Breast epithelium (tissue), 3 donors: ENCODE results near the gene SPAG6.

Source experiments
- CTCF ChIP-seq, 3 donors: fragments of 450-650 bp; IDR thresholded peaks; one replicate each; pipeline ENCODE4 v1.5.1; 2016 to 2017; ENCODE audit warnings: antibody characterized with exemption in 3 of 3, mild to moderate bottlenecking in 3 of 3, moderate library complexity in 3 of 3
- POLR2A ChIP-seq: fragments of 450-650 bp; IDR thresholded peaks from one replicate; pipeline ENCODE4 v1.6.1; 2016; ENCODE audit warnings: antibody characterized with exemption, mild to moderate bottlenecking, moderate library complexity

DNA sequence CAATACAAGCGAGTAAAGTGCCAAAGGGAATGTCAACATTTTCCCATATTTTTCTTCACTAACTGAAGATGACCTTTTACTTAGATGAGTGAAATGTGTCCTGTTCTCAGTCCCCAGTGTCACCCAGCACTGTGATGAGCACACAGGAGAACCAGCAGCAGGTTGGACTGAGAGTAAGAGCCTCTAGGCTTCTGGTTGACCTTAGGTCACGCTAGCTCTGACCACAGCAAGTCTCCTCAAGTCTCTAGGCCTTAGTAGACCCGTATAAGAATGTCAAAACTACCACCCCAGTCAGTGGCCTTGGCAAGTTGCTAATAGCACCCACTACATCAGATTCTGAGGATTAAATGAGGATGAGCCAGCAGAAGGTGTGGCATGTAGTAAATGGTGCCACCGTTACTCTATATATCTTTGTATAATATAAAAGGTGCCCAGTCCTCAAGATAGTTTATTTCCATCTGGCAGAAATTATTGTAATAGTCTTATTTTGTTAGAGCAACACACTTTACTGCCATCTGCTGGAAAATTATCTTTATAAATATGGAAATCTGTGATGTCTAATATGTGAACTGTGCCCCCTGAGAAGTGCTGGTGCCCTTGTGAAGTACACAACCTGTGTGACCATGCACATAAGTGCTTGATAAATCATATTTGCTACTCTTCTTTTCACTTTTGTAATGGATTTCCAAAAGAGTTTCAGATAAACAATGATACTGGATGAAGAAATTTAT lies 75.7 kb downstream of the SPAG6 start:
- TF ChIP-seq POLR2A: no peak
- no peak for TF ChIP-seq CTCF (IDR thresholded peaks at IDR 0.05)
